ENCODE data around the gene PRPF38B. TPM values are rescaled to one million over a fixed set of nuclear protein-coding genes. Genes with fewer than 3 reads are reported as not detected.

The PRPF38B gene
- polyA plus RNA-seq, 1 donor, result 104 TPM

DNA sequence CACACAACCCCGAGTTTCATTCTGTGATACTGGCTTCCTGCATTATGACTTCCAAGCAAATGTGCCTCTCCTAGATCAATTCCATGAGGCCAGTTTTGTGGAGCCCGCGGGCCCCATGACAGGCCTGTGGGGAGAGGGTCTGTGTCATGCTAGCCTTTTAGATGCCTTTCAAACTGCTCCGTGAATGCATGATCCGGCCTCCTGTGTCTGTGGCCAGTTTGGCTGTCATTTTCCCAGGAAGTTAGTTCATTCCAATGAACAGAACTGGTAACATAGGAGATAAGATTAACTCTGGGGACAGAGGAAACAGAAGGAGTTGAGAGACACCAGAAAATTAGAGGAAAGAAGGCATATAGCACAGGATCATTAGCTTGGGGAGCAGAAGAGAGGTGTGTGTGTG is 23.8 kb downstream of the PRPF38B start:
- DNase-seq, result no peak

DNA sequence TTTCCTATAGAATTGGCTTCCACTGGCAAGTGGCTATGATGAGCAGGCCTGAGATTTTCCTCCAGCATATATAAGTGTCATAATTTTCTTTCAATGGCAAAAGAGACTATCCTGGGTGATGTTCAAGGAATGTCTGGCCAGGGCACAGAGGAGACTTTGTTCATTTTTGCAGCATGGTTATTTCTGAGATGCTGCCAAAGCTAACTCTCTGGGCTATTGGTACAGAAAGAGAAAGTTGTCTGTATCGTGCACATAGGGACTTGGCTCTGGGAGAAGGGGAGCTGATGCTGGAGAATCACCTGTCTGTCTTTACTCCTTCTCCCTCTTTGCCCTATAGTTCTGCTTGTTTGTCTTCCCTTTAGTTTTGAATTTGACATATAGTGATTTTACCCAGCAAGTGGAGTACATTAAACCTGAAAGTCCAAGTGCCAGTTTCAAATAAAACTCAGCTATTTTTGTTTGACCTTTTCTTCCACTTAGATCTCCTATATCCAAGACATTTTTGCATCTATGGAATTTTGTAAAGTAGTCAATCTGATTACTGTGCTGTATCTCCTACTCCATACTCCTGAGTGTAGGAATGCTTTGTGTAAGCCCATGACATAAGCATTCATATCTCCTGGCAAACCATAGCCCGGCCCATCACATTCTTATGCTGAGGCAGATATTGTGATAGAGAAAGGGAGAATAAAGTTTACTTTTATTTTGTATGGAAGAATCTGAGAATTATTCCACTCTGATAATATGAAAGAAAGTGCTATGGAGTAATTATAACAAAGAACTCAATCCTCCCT is 24.5 kb downstream of the PRPF38B start:
- DNase-seq, result no peak

DNA sequence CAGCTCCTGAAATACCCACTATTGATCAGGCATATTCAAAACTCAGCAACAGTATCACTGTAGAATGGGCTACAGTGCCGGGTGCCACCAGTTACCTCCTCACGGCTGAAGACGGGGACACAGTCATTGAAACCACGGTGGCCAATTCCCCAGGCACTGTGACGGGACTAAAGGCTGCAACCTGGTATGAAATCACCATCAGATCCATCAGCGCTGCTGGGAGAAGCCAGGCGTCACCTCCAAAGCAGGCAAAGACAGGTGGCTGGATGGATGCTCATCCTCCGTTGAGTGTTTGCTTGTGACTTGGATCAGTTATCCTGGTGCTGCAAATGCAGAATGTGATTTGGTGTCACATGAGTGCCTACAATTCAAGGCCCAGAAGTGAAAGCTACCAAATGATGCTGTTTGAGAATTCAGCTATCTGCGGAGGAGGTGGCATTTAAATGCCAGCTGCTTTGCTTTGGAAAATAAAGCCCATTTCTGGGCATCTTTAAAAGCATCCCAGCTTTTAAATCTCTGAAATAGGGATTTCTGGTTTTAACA is 25.7 kb downstream of the PRPF38B start:
- no peak for DNase-seq

DNA sequence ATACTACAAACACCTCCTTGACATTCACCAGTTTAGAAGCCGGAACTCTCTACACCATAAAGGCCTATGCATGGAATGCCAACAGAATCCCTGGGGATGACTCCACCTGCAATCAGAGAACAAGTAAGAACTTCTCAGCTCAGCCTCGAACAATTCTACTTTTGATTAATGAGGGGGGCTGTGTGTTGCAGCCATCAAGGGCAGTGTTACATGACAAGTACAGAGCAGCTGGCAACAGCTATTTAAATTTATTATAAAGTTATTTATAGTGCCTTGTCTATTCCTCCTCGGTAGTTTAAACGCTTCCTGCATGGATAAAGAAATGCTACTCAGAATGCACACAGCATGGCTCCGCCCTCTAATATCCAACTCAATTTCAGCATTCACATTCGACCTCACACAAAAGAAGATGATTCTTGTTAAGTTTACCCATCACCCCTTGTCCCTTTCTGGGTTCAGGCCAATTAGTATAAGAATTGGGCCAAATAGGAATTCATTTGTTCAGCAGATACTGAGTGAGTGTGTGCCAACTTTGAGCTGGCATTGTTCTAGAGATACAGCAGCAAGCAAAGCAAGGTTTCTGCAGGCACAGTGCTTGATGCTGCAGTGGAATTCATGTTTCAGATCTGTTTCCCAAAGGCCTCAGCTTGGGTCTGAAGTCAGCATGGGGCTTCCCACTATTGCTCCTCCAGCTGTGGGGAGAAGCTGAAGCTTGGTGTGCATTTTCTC is 27.0 kb downstream of the PRPF38B start:
- DNase-seq, result no peak

- DNase-seq, result no peak
These were observed 27.7 kb downstream of the PRPF38B start for GRCh38 chr1:108719656-108720435.

DNA sequence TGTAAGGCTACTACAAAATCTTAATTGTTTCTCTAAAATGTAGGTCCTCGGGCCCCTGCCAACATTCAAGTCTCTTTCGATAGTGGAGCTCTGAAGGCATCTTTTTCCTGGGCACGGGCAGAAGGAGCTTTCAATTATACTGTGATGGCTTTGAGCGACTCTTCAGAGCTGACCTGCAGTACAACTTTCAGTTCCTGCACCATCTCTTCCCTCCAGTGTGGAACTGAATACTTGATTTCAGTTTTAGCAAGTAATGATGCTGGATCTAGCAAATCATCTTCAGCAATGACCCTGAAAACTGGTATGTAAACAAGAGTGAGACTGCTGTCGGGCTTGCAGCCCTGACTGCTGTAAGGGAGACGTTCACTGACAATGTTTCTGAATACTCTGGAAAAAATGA is 30.2 kb downstream of the PRPF38B start:
- no peak for DNase-seq

GRCh38 chr1:108725906-108726305 is 33.8 kb downstream of the PRPF38B start:
- DNase-seq, result no peak

- no peak for DNase-seq
These were observed 36.3 kb downstream of the PRPF38B start for GRCh38 chr1:108728327-108728923.

DNA sequence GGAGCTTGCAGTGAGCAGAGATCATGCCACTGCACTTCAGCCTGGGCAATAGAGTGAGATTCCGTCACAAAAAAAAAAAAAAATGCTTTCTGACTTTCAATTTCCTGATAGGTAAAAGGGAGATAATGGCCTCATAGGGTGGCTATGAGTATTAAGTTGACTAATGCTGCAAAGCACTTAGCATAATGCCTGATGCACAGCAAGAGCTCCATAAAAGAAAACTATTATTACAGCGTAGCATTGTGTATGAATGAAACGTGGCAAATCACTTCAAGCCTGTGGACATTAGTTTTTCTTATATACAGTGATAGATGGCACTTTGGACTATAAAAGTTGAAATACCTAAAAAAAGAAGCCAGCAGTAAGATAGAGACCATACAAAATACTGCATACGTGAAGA is 37.4 kb downstream of the PRPF38B start:
- DNase-seq, result no peak

- no peak for DNase-seq
These were observed 40.3 kb downstream of the PRPF38B start for GRCh38 chr1:108732398-108732797.

- DNase-seq, result no peak
These were observed 42.2 kb downstream of the PRPF38B start for GRCh38 chr1:108734171-108734865.

DNA sequence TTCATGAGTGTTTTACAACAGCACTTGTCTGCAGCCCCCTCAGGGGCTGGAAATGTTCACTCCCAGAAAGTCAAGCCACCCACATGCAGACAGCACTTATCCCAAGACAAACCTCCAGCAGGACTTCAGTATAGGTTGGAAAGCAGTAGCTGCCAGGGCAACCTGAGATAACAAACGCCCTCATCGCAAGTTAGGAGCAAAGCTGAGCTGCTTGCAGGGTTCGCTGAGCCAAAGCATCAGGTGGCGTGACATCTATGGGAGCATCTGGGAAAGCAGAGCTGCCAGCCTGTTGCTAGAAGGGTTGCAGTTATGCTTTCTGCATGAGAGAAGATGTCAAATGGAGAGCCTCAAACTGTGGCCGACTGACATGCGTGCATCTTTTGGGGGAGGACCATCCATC is 50.1 kb downstream of the PRPF38B start:
- DNase-seq, result no peak

GRCh38 chr1:108745980-108746381 is 53.9 kb downstream of the PRPF38B start:
- no peak for DNase-seq

- peak; percentile 96 for DNase-seq
These were observed 54.5 kb downstream of the PRPF38B start, which contains the start of gene STXBP3 for GRCh38 chr1:108746382-108747170. STXBP3 (plus strand) TSS chr1:108746674; CDS start chr1:108746738, 64 bp downstream.

GRCh38 chr1:108747171-108747850 is 55.2 kb downstream of the PRPF38B start:
- peak; percentile 85 for DNase-seq

DNA sequence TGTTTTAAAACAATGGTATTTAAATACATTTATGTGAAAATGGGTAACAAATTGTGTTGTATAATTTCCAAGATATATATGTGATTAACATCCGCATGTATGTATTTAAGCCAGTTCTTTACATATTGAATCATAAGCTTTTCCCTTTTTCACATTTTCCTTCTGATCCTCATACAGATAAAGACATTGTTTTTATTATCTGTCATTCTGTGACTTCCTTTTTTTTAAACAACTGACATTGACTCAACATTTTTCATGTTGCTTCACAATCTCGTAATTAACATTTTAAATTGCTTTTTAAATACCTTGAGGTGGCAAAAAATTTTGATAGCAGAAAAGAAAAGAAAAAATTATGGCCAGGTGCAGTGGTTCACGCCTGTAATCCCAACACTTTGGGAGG is 55.8 kb downstream of the PRPF38B start:
- DNase-seq, result no peak

DNA sequence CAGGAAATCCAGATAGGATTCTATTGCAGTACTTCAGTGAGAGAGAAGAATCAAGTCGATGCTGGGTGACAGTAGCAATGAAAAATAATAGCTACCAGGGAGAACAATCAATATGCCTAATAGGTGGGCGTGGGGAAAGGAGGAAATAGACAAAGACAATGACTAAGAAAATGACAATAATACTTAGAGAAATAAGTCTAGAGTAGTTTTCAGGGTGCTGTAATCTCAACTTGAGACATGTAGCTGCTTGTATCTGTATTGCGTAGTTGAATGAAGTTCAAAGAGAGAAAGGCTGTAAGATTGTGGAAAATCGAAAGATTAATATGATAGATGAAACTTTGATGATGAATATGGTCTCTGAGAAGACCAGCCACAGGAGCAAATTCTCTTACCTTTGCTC is 57.0 kb downstream of the PRPF38B start:
- no peak for DNase-seq

GRCh38 chr1:108750476-108751181 is 58.5 kb downstream of the PRPF38B start:
- peak; percentile 61 for DNase-seq
